Activated T-cell treated with anti-CD3 and anti-CD28 coated beads, Interleukin-2, amount 50 U/mL, for 1 hour (primary cell): ENCODE measurements around the gene AMPH.

Source experiments
- DNase-seq: peaks from one replicate; pipeline ENCODE4 v3.0.0-alpha.2; 2020

AMPH gene

GRCh38 chr7:38539477-38540081 is 91.6 kb downstream of the AMPH start:
- DNase-seq, result no peak

DNA sequence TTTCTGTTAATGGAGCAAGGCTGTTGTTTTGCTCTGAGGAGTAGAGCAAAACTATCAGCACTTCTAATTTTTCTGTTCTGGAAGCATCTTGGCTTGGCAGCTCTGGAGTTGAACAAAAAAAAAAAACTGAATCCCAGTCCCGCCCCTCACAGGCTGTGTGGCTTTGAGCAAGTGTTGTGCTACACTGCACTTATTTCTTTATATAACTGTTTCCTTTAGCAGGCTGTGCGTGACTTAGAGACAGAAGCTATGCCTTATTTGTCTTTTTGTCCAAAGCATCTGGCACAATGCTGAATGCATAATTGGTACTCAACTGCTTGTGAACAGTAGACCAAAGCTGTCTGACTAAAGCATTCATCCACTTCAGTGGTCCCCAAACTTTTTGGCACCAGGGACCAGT is 96.1 kb downstream of the AMPH start:
- no peak for DNase-seq

DNA sequence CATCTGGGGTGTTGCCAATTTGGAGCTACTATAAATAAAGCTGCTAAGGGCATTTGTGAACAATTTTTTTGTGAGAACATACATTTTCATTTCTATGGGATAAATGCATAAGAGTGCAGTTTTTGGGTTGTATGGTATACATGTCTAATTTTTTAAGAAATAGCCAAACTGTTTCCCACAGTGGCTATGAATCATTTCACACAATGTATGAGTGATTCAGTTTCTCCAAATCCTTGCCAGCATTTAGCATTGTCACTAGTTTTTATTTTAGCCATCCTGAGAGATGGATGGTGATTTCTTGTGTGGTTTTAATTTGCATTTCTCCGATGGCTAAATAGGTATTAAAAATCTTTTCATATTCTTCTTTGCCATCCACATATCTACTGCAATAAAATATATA is 105.3 kb downstream of the AMPH start:
- no peak for DNase-seq

GRCh38 chr7:38524786-38525185 is 106.4 kb downstream of the AMPH start:
- no peak for DNase-seq

DNA sequence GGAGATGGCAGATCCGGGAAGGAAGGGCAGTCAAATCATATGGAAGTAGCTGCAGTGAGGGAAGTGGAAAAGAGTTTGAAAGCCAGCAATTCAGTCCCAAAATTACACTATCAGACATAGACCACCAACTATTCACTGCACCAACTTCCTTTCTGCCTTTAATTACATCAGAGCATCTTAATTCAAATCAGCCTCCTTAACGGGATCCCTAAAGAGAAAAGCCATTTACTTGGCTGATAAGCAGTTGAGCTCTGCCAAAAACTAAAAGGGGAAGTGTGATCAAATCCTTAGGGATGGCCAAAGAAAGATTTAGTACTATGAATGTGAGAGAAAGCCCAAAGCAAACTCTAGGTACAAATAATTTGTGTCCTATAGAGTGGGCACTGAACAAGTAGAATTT is 110.4 kb downstream of the AMPH start:
- no peak for DNase-seq

DNA sequence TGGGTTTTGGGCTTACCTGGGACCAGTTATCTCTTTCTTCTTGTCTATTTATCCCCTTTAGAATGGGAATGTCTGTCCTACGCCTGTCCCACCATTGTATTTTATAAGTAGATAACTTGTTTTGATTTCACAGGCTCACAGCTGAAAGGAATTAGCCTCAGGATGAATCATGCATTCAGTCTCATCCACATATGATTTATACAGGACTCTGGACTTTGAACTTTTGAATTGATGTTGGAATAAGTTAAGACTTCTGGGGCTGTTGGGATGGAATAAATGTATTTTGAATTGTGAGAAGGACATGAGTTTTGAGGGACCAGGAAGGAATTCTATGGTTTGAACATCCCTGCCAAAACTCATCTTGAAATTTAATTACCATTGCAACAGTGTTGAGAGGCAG is 112.6 kb downstream of the AMPH start:
- no peak for DNase-seq

DNA sequence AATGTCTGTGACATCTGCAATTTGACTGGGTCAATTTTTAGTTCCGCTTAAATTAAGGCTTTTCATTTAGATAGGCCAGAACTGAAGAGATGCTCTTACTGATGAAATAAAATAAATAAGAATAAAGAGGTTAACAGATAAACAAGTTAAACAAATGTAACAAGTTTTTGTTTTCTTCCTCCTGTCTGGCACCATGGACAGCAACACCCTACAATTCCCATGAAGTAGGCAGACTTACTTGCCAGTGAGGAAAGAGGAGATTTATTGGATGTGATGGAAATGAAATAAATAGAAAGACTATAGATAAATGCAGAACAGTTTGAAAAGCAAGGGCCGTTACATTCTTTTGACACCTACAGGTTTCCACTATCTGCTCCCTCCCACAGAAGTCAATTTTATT is 118.5 kb downstream of the AMPH start:
- no peak for DNase-seq

GRCh38 chr7:38512291-38512690 is 118.9 kb downstream of the AMPH start:
- no peak for DNase-seq

DNA sequence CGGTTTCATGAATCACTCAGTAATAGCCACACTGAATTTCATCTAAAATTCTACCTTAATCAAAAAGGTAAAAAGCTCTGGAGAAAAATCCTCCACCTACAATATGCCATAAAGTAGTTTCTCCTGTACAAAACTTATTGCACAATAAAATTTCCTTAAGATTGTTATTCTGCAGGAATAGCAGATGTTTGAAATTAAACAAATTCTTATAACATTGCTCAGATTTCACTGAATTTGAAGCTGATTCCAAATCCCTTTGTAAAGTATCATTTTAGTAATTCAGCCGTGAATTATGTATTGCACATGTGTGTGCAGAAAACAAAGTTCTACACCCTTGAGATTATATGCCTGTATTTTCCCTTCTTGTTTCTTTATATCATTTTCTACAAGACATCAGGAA is 123.8 kb downstream of the AMPH start:
- no peak for DNase-seq

DNA sequence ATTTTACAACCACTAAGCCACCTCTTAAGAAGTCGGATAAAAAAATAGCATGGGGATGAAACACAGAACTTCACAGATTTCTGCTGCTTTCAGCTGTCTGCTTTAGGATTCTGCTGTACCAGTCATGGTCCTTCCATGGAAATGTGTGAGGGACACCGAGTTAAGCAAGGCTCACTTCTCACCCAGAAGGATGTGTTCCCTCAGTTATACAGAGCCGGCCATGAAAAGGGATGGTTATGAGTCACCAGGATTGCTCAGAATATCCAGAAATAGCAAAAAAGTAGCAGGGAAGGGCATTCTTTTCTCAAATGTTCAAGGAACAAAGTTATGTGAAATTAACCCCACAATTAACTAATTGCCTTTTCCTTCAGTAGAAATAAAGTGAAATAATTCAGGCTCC is 124.4 kb downstream of the AMPH start:
- DNase-seq, result no peak

DNA sequence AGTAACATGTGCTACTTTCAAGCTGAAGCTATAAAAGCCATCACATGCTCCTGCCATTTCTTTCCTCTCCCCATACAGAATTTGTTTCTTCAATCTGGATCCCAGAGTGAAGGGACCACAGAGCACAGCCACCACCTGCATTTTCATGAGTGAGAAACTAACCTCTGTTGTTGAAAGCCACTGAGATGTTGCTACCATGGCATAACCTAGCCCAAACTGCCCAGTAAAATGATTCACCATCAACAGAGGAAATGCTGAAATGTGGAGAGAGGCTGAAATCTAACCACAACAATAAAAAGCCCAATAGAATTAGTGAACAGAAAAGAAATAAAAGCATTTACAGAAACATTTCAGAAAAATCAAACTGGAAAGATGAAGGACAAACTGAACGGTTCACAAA is 125.2 kb downstream of the AMPH start:
- DNase-seq, result no peak

DNA sequence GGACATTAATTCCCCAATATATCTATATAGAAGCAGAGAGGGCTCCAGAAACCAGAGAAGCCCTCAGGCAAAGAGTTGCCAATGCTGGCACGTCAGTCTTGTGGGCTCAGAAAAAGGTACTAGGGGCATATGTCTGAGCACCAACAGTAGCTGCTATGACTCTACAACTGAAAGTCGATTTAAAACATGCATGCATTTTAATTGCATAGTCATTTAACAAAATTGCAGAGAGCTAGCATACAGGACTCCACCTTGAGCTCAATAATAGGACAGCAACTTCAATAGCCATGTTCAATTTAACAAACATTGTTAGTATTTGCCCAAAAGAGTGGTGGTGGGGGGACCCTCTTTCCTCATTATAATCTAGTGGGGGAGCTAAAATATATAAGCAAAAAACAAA is 126.5 kb downstream of the AMPH start:
- no peak for DNase-seq

- DNase-seq, result no peak
These were observed 128.3 kb downstream of the AMPH start for GRCh38 chr7:38502848-38503247.

GRCh38 chr7:38502289-38502688 is 128.9 kb downstream of the AMPH start:
- no peak for DNase-seq

- no peak for DNase-seq
These were observed 139.2 kb downstream of the AMPH start for GRCh38 chr7:38492010-38492409.

DNA sequence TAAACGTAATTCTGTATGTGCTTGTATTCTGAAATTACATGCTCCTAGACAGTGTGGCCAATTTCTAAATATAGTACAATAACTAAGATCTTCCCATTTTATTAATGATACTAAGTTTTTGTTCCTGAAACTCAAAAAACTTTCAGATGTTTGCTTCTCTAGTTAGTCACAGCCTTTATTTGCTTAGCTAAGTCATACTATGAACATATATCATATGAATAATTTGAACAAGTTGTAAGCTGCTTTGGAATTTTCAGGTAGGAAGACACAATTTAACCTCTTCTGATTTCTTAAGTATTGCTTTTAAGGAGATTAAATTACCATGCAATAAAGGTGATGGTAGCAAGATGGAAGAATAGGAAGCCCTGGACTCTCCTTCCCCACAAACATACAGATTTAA is 148.7 kb downstream of the AMPH start:
- DNase-seq, result no peak

DNA sequence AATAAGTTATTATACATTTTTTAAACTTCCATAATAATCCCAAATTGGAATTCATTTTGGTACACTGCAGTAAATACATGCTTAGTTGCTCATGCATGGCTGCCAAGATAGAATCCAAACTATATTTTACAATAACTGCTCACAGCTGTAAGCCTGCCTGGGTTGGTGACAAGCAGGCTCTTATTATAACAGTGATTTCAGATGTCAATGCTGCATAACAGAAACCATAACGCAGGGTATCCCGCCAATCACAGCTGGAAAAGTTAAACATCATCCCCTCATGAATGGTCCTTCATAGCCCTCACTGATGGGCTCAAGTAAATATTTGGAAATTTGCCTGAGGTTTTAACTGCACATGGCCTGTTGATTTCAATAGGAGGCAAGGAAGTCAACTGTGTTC is 149.8 kb downstream of the AMPH start:
- no peak for DNase-seq

GRCh38 chr7:38478404-38478803 is 152.8 kb downstream of the AMPH start:
- DNase-seq, result no peak

- no peak for DNase-seq
These were observed 153.8 kb downstream of the AMPH start for GRCh38 chr7:38477333-38477732.

GRCh38 chr7:38476764-38477163 is 154.4 kb downstream of the AMPH start:
- no peak for DNase-seq

- no peak for DNase-seq
These were observed 165.2 kb downstream of the AMPH start for GRCh38 chr7:38465956-38466355.

DNA sequence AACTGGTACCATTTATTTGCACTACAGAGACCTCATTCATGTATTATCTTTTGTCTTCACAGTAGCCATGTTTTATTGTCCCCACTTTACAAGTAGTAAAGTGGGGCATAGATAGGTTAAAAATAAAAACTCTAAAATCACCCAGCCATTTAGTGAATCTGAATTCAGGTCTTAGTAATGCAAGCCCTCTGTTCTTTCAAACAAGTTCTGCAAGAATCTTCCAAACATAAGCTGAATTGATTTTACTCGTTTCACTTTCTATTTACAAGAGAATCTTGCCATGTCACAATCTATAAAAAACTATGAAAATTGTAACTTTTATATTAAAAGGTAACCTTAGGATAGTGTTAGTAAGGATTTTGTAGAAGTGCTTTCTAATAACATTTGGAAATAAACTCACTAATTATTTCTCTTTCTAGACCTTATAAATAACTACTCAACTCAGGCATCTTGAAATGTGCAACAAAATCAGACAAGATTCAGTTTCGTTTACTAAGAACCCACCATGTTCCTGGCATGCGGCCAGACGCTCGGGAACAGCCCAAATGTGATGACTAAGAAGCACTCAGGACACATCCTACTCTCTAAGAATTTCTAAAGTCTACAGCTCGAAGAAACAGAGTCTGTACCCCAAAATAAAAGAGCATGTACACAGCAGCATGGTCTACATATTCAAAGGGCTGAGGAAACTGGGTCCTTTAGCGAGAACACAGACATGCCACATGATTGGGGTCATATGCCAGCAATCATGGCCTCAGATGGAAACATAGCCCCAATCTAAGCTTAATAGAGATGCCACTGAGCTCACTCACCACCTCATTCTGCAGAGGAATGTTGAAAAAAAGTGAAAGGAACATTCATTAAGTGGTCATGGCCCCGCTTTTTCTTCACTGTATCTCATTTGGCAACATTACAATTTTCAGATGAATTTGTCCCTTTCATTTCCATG is 167.6 kb downstream of the AMPH start:
- DNase-seq, result peak; percentile 61

DNA sequence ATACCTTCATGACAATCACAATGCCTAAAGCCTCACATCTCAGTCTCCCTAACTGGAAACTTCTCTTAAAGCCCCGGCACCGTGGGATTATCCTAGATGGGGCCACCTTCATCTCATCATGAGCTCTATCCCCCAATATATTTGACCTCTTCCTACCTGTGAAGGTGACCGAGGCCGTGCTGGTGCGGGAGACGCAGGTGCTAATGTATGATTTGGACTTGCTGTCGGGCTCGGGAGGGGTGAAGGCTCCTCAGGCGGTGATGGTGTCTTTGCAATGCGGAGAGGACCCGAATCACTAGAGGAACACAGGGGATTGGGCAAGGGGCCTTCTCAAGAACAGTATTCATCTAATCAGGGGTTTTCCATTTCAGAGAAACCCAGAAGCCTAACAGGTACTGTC is 168.4 kb downstream of the AMPH start:
- DNase-seq, result no peak

GRCh38 chr7:38461887-38462286 is 169.3 kb downstream of the AMPH start:
- no peak for DNase-seq

GRCh38 chr7:38453826-38454225 is 177.3 kb downstream of the AMPH start:
- DNase-seq, result no peak
